Left renal cortex interstitium (tissue), 4 donors: ENCODE results near the gene UBAP1L. TPM values are rescaled to one million over a fixed set of nuclear protein-coding genes. Genes with fewer than 3 reads are reported as not detected.
A peak's percentile ranks its signal among the peaks of the same experiment; 100 is the strongest.
"Not testable (repeated sequence)": the region's sequence is repeated elsewhere in the genome, so short reads cannot be mapped to it uniquely, and the experiment has no call there.

ENCODE experiments used
- DNase-seq, 4 donors: peaks; one replicate each; pipeline ENCODE4 v3.0.0-alpha.2; 2013; ENCODE audit warnings: low read depth in 4 of 4, low spot score in 2 of 4, missing footprints in 1 of 4
- polyA plus RNA-seq, 4 donors: library from polyadenylated mRNA; unstranded; fragments of 120-200 nt; gene quantifications; one replicate each; pipeline ENCODE4 v1.2.1, GENCODE V29; 2013; ENCODE audit not compliant: insufficient read length in 4 of 4

UBAP1L gene
- polyA plus RNA-seq, 4 donors = 2.0 to 10.0 (median 6.0) TPM

GRCh38 chr15:65101411-65101890 is 13.5 kb downstream of the UBAP1L start:
- DNase-seq = peak in 3 of 4 donors; percentile 62 to 84 (median 69)

- DNase-seq = no peak
Observed at GRCh38 chr15:65100442-65100841, 14.6 kb downstream of the UBAP1L start.

- not testable (repeated sequence) for DNase-seq
Observed at GRCh38 chr15:65099801-65100200, 15.2 kb downstream of the UBAP1L start.

- no peak for DNase-seq
Observed at GRCh38 chr15:65099336-65099735, 15.7 kb downstream of the UBAP1L start.

GRCh38 chr15:65097651-65098263 is 17.2 kb downstream of the UBAP1L start:
- DNase-seq = no peak

GRCh38 chr15:65096481-65097385 is 18.3 kb downstream of the UBAP1L start:
- DNase-seq = no peak

- no peak for DNase-seq
Observed at GRCh38 chr15:65095747-65096104, 19.3 kb downstream of the UBAP1L start.

GRCh38 chr15:65095011-65095746 is 19.8 kb downstream of the UBAP1L start:
- DNase-seq = no peak

GRCh38 chr15:65094294-65094995 is 20.6 kb downstream of the UBAP1L start:
- no peak for DNase-seq

GRCh38 chr15:65093793-65094170 is 21.2 kb downstream of the UBAP1L start:
- not testable (repeated sequence) for DNase-seq

- DNase-seq = no peak
Observed at GRCh38 chr15:65092911-65093792, 21.8 kb downstream of the UBAP1L start.

GRCh38 chr15:65091946-65092770 is 22.8 kb downstream of the UBAP1L start:
- DNase-seq = no peak

- DNase-seq = no peak
Observed at GRCh38 chr15:65089206-65089824, 25.7 kb downstream of the UBAP1L start.

GRCh38 chr15:65088643-65089021 is 26.4 kb downstream of the UBAP1L start:
- no peak for DNase-seq

- no peak for DNase-seq
Observed at GRCh38 chr15:65087873-65088642, 26.9 kb downstream of the UBAP1L start.

GRCh38 chr15:65087411-65087810 is 27.6 kb downstream of the UBAP1L start:
- DNase-seq = no peak

GRCh38 chr15:65086680-65087111 is 28.3 kb downstream of the UBAP1L start:
- DNase-seq = no peak
